Activated T-cell treated with anti-CD3 and anti-CD28 coated beads, Interleukin-2, amount 50 U/mL, for 72 hours (primary cell): ENCODE data around the gene ZMIZ1. TPM values are rescaled to one million over a fixed set of nuclear protein-coding genes. Genes with fewer than 3 reads are reported as not detected.

Experiments
- ATAC-seq, 2 donors: fragments of 150-1000 bp; cut with Tn5 transposase; replicated peaks in 1 of 2; 2 replicates each; pipeline ENCODE4 v1.10.0; 2021; ENCODE audit warnings: moderate library complexity in 2 of 2, mild to moderate bottlenecking in 1 of 2
- DNase-seq, 2 donors: peaks; one replicate each; pipeline ENCODE4 v3.0.0; 2021 to 2022; ENCODE audit warnings: mixed read lengths in 1 of 2
- H3K27ac Mint-ChIP-seq: one replicate; pipeline ENCODE4 v1.8.0; 2022; ENCODE audit warnings: mild to moderate bottlenecking, moderate library complexity, mixed read lengths
- H3K27me3 Mint-ChIP-seq: one replicate; pipeline ENCODE4 v1.8.0; 2022; ENCODE audit warnings: low read depth, mixed read lengths
- H3K36me3 Mint-ChIP-seq, 2 donors: one replicate each; pipeline ENCODE4 v1.8.0; 2022; ENCODE audit warnings: mixed read lengths in 2 of 2, mild to moderate bottlenecking in 1 of 2; ENCODE audit not compliant: insufficient read depth in 2 of 2
- H3K4me1 Mint-ChIP-seq: one replicate; pipeline ENCODE4 v1.8.0; 2022; ENCODE audit warnings: low read depth, mixed read lengths
- H3K4me3 Mint-ChIP-seq, 2 donors: one replicate each; pipeline ENCODE4 v1.8.0; 2022; ENCODE audit warnings: mild to moderate bottlenecking in 2 of 2, mixed read lengths in 2 of 2, moderate library complexity in 2 of 2
- H3K9me3 Mint-ChIP-seq, 2 donors: one replicate each; pipeline ENCODE4 v1.8.0; 2022; ENCODE audit warnings: mixed read lengths in 2 of 2
- total RNA-seq, 2 donors: library from RNA; stranded (reverse); gene quantifications; one replicate each; pipeline ENCODE4 v1.2.3, GENCODE V29; 2022

The ZMIZ1 gene
- total RNA-seq, 2 donors from 2014 or later = 30.6 to 37.8 TPM

DNA sequence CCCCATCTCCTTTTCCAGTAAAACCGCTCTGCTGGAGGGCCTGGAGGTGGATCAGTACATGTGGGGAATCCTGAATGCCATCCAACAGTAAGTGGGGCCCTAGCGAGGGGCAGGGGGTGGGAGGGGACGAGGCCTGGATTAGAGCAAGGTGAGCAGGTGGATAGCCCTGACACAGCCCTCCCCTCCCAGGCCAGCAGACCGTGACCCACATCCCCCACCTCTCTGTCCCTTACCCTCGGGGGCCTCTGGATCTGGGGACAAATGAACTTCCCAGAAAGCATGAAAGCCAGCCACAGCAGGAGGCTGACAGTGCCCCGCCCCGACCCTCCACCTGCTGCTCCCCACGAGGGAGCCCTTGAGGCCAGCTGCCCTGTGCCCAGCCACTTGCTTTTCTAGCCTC, 236.7 kb downstream of the ZMIZ1 start:
- no peak for ATAC-seq
- no peaks in the 10 kb centered on the region for H3K4me1 Mint-ChIP-seq
- H3K4me3 Mint-ChIP-seq = no peak overlapping the region
- H3K36me3 Mint-ChIP-seq = peaks cover 10 to 14% of the 10 kb centered on the region in 2 donors
- H3K27me3 Mint-ChIP-seq = no peaks in the 10 kb centered on the region
- H3K27ac Mint-ChIP-seq = no peak overlapping the region
- no peaks in the 10 kb centered on the region for H3K9me3 Mint-ChIP-seq
- no peak for DNase-seq

- Mint-ChIP-seq H3K27me3 (no peaks in the 10 kb centered on the region), H3K36me3 (peaks cover 5 to 12% of the 10 kb centered on the region in 2 donors), H3K4me1 (no peaks in the 10 kb centered on the region), H3K27ac (no peak overlapping the region), H3K9me3 (no peaks in the 10 kb centered on the region), H3K4me3 (no peak overlapping the region)
- DNase-seq (no peak), ATAC-seq (no peak)
Measured at GRCh38 chr10:79305988-79306387, 237.2 kb downstream of the ZMIZ1 start.

DNA sequence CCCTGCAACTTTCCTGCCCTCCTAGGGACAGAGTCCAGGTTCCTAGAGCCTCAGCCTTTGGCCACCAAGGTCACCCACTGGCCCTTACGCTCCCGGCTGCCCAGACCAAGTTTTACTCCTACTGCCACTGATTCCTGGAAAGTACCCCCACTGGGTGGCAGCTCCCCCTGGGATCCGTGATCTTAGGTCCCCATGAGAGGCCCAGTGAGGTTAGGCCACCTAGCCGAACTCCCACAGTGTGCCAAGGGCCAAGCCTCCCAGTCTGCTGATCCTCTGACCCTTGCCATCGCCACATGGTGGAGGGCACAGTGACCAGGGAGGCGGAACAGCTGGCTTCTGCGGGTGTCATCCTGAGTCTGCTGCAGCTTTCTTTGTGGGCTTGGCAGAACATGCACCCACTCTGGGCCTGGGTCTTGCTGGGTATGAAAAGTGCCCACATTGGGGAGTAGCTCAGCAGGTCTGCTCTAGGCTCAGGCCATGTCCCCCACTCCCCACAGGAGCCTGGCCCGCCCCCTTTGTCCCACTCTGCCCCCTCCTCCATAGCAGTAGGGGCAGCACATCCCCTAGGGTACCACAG, 238.0 kb downstream of the ZMIZ1 start:
- H3K27me3 Mint-ChIP-seq = no peaks in the 10 kb centered on the region
- no peak overlapping the region for H3K27ac Mint-ChIP-seq
- no peak for ATAC-seq
- no peak overlapping the region for H3K4me3 Mint-ChIP-seq
- no peaks in the 10 kb centered on the region for H3K4me1 Mint-ChIP-seq
- H3K36me3 Mint-ChIP-seq = peaks cover 2 to 12% of the 10 kb centered on the region in 2 donors
- no peaks in the 10 kb centered on the region for H3K9me3 Mint-ChIP-seq
- no peak for DNase-seq

- Mint-ChIP-seq H3K4me1 (no peaks in the 10 kb centered on the region), H3K36me3 (peaks cover 2 to 9% of the 10 kb centered on the region in 2 donors), H3K27ac (no peak overlapping the region), H3K9me3 (no peaks in the 10 kb centered on the region), H3K4me3 (no peak overlapping the region), H3K27me3 (no peaks in the 10 kb centered on the region)
- DNase-seq (no peak), ATAC-seq (no peak)
Measured at GRCh38 chr10:79308016-79308415, 239.2 kb downstream of the ZMIZ1 start.

GRCh38 chr10:79308969-79309665, 240.4 kb downstream of the ZMIZ1 start:
- no peak overlapping the region for H3K4me3 Mint-ChIP-seq

DNA sequence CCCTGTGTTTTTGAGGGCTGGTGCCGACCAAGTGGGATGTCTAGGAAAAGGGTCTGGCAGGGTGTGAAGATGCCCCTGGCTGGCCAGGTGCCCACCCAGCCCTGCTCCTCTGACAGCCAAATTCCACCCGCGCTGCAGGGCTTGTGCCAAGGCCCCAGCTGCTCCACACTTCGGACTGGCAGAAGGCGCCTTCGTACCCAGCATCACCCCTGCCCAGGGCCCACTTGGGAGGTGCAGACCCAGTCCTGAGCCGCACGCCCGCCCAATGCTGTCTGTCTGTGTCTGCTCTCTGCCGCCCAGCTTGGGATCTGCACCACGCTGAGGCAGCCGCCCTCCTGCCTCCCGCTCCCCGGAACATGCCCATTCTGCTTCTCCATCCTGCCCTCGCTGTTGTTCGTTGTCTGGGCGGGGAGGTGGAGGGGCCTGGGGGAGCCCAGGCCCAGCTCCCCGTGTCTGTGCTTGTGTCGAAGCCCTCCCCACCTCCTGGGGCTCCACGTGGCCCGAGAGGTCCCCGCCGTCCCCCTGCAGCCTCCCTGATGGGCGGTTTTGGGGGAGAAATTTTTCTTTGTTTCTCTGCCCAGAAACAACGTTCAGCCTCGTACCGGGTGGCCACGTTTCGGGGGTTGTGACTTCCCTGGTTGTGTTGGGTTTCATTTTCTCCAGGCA, 241.6 kb downstream of the ZMIZ1 start:
- H3K4me1 Mint-ChIP-seq = peaks cover 4% of the 10 kb centered on the region
- H3K27me3 Mint-ChIP-seq = no peaks in the 10 kb centered on the region
- peaks cover 0 to 8% of the 10 kb centered on the region in 2 donors for H3K36me3 Mint-ChIP-seq
- no peak overlapping the region for H3K4me3 Mint-ChIP-seq
- H3K27ac Mint-ChIP-seq = no peak overlapping the region
- ATAC-seq = no peak
- no peak for DNase-seq
- H3K9me3 Mint-ChIP-seq = no peaks in the 10 kb centered on the region

More at GRCh38 chr10:79308969-79309665, 240.4 kb downstream of the ZMIZ1 start:
- Mint-ChIP-seq H3K36me3 (peaks cover 2 to 9% of the 10 kb centered on the region in 2 donors), H3K4me1 (peaks cover 4% of the 10 kb centered on the region), H3K9me3 (no peaks in the 10 kb centered on the region), H3K27ac (no peak overlapping the region), H3K27me3 (no peaks in the 10 kb centered on the region)
- no peak for DNase-seq
- ATAC-seq = no peak

DNA sequence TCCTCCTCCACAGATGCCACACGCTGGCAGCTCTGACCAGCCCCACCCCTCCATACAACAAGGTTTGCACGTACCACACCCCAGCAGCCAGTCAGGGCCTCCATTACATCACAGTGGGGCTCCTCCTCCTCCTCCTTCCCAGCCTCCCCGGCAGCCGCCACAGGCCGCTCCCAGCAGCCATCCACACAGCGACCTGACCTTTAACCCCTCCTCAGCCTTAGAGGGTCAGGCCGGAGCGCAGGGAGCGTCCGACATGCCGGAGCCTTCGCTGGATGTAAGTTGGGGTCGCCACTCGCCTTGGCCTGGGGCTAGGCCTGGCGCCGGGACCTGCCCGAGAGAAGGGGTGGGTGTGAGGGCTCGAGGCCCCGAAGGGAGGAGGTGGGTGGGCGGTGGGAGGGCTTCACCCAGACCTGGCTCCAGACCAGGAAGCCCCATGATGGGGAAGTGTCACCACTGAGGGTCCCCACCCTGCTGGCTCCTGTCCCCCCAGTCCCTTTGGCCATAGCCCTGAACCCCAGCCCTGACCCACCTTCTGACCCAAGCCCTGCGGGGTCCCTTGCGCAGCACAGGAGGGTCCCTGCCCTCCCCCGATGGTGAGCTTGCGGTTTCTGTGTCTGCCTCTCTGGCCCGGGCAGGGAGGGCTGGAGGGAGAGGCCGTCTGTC, 242.3 kb downstream of the ZMIZ1 start:
- H3K36me3 Mint-ChIP-seq = peaks cover 0 to 8% of the 10 kb centered on the region in 2 donors
- H3K9me3 Mint-ChIP-seq = no peaks in the 10 kb centered on the region
- ATAC-seq (no peak), DNase-seq (no peak)
- H3K27ac Mint-ChIP-seq = no peak overlapping the region
- no peak overlapping the region for H3K4me3 Mint-ChIP-seq
- peaks cover 11% of the 10 kb centered on the region for H3K4me1 Mint-ChIP-seq
- no peaks in the 10 kb centered on the region for H3K27me3 Mint-ChIP-seq

- H3K4me1 Mint-ChIP-seq = peaks cover 18% of the 10 kb centered on the region
- ATAC-seq (no peak), DNase-seq (no peak)
- no peaks in the 10 kb centered on the region for H3K27me3 Mint-ChIP-seq
- H3K9me3 Mint-ChIP-seq = no peaks in the 10 kb centered on the region
- H3K27ac Mint-ChIP-seq = no peak overlapping the region
- H3K4me3 Mint-ChIP-seq = no peak overlapping the region
- peaks cover 0 to 8% of the 10 kb centered on the region in 2 donors for H3K36me3 Mint-ChIP-seq
Measured at GRCh38 chr10:79311581-79312407, 243.0 kb downstream of the ZMIZ1 start.

- Mint-ChIP-seq H3K27me3 (no peaks in the 10 kb centered on the region), H3K36me3 (peaks cover 2 to 8% of the 10 kb centered on the region in 2 donors)
Measured at GRCh38 chr10:79312601-79313187, 243.9 kb downstream of the ZMIZ1 start.

DNA sequence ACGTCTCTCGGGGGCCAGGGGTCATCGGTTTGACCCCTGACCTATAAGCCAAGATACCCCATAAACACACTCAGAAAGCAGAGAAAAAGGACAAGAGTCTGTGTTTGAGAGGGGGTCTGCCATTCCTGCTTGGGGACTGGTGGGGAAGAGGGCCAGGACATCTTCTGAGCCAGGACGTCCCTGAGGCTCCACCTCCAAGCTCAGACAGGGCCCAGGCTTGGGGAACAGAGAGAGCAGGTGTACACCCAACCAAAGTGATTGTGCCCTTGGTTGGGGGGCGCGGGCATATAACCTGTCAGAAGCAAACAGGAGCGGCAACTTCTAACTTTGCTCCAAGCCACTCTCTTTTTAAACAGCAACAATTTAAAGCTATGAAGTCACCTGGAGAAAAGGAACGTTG, 244.6 kb downstream of the ZMIZ1 start:
- Mint-ChIP-seq H3K4me1 (peaks cover 33% of the 10 kb centered on the region), H3K9me3 (no peaks in the 10 kb centered on the region), H3K27me3 (no peaks in the 10 kb centered on the region), H3K36me3 (peaks cover 2 to 3% of the 10 kb centered on the region in 2 donors), H3K27ac (no peak overlapping the region), H3K4me3 (no peak overlapping the region)
- ATAC-seq (no peak), DNase-seq (no peak)

More at GRCh38 chr10:79312601-79313187, 243.9 kb downstream of the ZMIZ1 start:
- Mint-ChIP-seq H3K9me3 (no peaks in the 10 kb centered on the region), H3K27ac (no peak overlapping the region), H3K4me1 (peaks cover 27% of the 10 kb centered on the region), H3K4me3 (no peak overlapping the region)
- ATAC-seq (no peak), DNase-seq (no peak)

DNA sequence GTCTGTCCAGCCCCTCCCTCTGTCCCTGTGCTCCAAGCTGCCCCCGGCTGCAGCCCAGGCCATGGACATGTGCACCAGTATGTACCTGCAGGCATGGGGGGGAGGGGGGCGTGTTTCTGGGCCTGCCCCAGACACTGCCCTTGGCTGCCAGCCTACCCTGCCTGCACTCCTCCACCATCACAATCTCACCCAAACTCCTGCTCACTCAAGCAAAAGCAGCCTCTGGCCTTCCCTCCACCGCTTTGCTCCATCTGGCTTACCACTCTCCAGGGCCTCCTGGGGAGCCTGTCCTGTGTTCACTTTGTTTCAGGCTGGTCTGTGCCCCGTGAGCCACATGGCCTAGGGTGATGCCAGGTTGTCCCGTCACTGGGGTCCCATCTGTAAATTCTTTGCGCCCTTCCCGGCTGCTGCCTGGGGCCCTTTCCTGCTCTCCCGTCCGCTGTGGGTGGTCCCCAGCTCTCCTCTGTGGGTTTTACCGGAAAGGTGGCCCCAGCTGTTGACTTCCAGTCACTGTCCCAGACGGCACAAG, 245.2 kb downstream of the ZMIZ1 start:
- H3K27ac Mint-ChIP-seq = no peak overlapping the region
- H3K27me3 Mint-ChIP-seq = no peaks in the 10 kb centered on the region
- ATAC-seq (no peak), DNase-seq (no peak)
- peaks cover 39% of the 10 kb centered on the region for H3K4me1 Mint-ChIP-seq
- no peak overlapping the region for H3K4me3 Mint-ChIP-seq
- peaks cover 6 to 7% of the 10 kb centered on the region in 2 donors for H3K36me3 Mint-ChIP-seq
- peaks cover 2 to 3% of the 10 kb centered on the region in 2 donors for H3K9me3 Mint-ChIP-seq
